CD4-positive, CD25-positive, alpha-beta regulatory T cell (primary cell): Measurements from ENCODE around the gene DTWD2. TPM values are rescaled to one million over a fixed set of nuclear protein-coding genes. Genes with fewer than 3 reads are reported as not detected.
"Not testable (repeated sequence)": the region's sequence is repeated elsewhere in the genome, so short reads cannot be mapped to it uniquely, and the experiment has no call there.

Experiments
- ATAC-seq, 2 donors: fragments of 150-1000 bp; cut with Tn5 transposase; one replicate each; pipeline ENCODE4 v1.10.0; 2021; ENCODE audit warnings: low read depth in 2 of 2, moderate number of reproducible peaks in 2 of 2, moderate library complexity in 1 of 2
- DNase-seq, 3 donors: peaks; one replicate each; pipeline versions ENCODE4 v3.0.0 to v3.0.0-alpha.2; 2012 to 2022; ENCODE audit warnings: mixed read lengths in 1 of 3
- H3K27ac ChIP-seq: one replicate; pipeline ENCODE4 v1.7.0; 2013; ENCODE audit warnings: mild to moderate bottlenecking, low read length; ENCODE audit not compliant: insufficient read depth, poor library complexity, severe bottlenecking
- H3K27me3 ChIP-seq: one replicate; pipeline ENCODE4 v1.7.0; 2013; ENCODE audit warnings: low read length; ENCODE audit not compliant: control insufficient read depth, insufficient read depth
- H3K36me3 ChIP-seq: one replicate; pipeline ENCODE4 v1.7.0; 2013; ENCODE audit warnings: mild to moderate bottlenecking, low read length, moderate library complexity; ENCODE audit not compliant: control insufficient read depth, insufficient read depth
- H3K4me1 ChIP-seq: 2 replicates; pipeline ENCODE4 v1.7.0; 2013; ENCODE audit warnings: mild to moderate bottlenecking, low read length; ENCODE audit not compliant: insufficient read depth, control insufficient read depth, poor library complexity, severe bottlenecking
- H3K4me3 ChIP-seq: one replicate; pipeline ENCODE4 v1.7.0; 2013; ENCODE audit warnings: low read depth, mild to moderate bottlenecking, low read length, moderate library complexity
- H3K9me3 ChIP-seq, 2 experiments: 1 replicate in 1 of 2; 2 replicates in 1 of 2; pipeline ENCODE4 v1.7.0; 2013; ENCODE audit warnings: low read length in 2 of 2, mild to moderate bottlenecking in 1 of 2, moderate library complexity in 1 of 2; ENCODE audit not compliant: control insufficient read depth in 2 of 2
- H3K27ac Mint-ChIP-seq, 3 donors: one replicate each; pipeline ENCODE4 v1.8.0; 2020 to 2022; ENCODE audit warnings: mild to moderate bottlenecking in 3 of 3, mixed read lengths in 3 of 3, moderate library complexity in 2 of 3
- H3K27me3 Mint-ChIP-seq: one replicate; pipeline ENCODE4 v1.8.0; 2022; ENCODE audit warnings: mild to moderate bottlenecking, mixed read lengths
- H3K36me3 Mint-ChIP-seq: one replicate; pipeline ENCODE4 v1.8.0; 2020; ENCODE audit warnings: mixed read lengths
- H3K4me1 Mint-ChIP-seq, 4 donors: one replicate each; pipeline ENCODE4 v1.8.0; 2020 to 2022; ENCODE audit warnings: mixed read lengths in 4 of 4, mild to moderate bottlenecking in 1 of 4
- H3K4me3 Mint-ChIP-seq, 4 donors: one replicate each; pipeline ENCODE4 v1.8.0; 2020 to 2022; ENCODE audit warnings: mild to moderate bottlenecking in 4 of 4, mixed read lengths in 4 of 4, moderate library complexity in 3 of 4
- H3K9me3 Mint-ChIP-seq, 7 donors: one replicate each; pipeline ENCODE4 v1.8.0; 2020 to 2022; ENCODE audit warnings: mixed read lengths in 7 of 7, mild to moderate bottlenecking in 3 of 7, moderate library complexity in 2 of 7
- polyA plus RNA-seq, 4 donors: library from polyadenylated mRNA; unstranded; fragments of 300-500 nt; fragmentation: Illumina TruSeq; gene quantifications; one replicate each; pipeline ENCODE4 v1.2.3, GENCODE V29; 2021
- total RNA-seq: library from RNA; stranded (reverse); gene quantifications from one replicate; pipeline ENCODE4 v1.2.3, GENCODE V29; 2022

Gene DTWD2
- total and polyA plus RNA-seq, 5 donors from 2014 or later: 0.88 to 1.7 (median 1.6) TPM

GRCh38 chr5:118950354-118950753 lies 38.0 kb downstream of the DTWD2 start:
- not testable (repeated sequence) for ATAC-seq, H3K4me3 ChIP-seq, H3K9me3 ChIP-seq

GRCh38 chr5:118946138-118946800 lies 42.1 kb downstream of the DTWD2 start:
- Histone ChIP-seq H3K27me3 (no peaks in the 10 kb centered on the region), H3K27ac (no peak overlapping the region), H3K36me3 (no peaks in the 10 kb centered on the region), H3K9me3 (no peaks in the 10 kb centered on the region), H3K4me3 (no peak overlapping the region), H3K4me1 (no peaks in the 10 kb centered on the region)
- Mint-ChIP-seq H3K36me3 (peaks cover 11% of the 10 kb centered on the region), H3K27ac (no peak overlapping the region), H3K27me3 (no peaks in the 10 kb centered on the region), H3K4me3 (peak overlapping the region in 1 of 4 donors; percentile 70), H3K4me1 (no peaks in the 10 kb centered on the region), H3K9me3 (peaks cover 0 to 4% (median 0%) of the 10 kb centered on the region in 7 donors)
- no peak for DNase-seq
- ATAC-seq: no peak

More at GRCh38 chr5:118950354-118950753, 38.0 kb downstream of the DTWD2 start:
- DNase-seq, H3K36me3 ChIP-seq, H3K4me1 ChIP-seq, H3K4me1 Mint-ChIP-seq, H3K9me3 Mint-ChIP-seq, H3K4me3 Mint-ChIP-seq, H3K27me3 ChIP-seq, H3K27ac Mint-ChIP-seq, H3K27ac ChIP-seq, H3K27me3 Mint-ChIP-seq: not testable (repeated sequence)
- H3K36me3 Mint-ChIP-seq: peaks cover 22% of the 10 kb centered on the region

- Histone ChIP-seq H3K27me3 (no peaks in the 10 kb centered on the region), H3K36me3 (no peaks in the 10 kb centered on the region), H3K4me1 (no peaks in the 10 kb centered on the region), H3K4me3 (no peak overlapping the region), H3K27ac (no peak overlapping the region), H3K9me3 (no peaks in the 10 kb centered on the region)
- H3K36me3 Mint-ChIP-seq: peaks cover 8% of the 10 kb centered on the region
- DNase-seq: no peak
- no peak for ATAC-seq
- no peak overlapping the region for H3K27ac Mint-ChIP-seq
- no peaks in the 10 kb centered on the region for H3K4me1 Mint-ChIP-seq
- no peak overlapping the region for H3K4me3 Mint-ChIP-seq
- H3K27me3 Mint-ChIP-seq: no peaks in the 10 kb centered on the region
- no peaks in the 10 kb centered on the region for H3K9me3 Mint-ChIP-seq
Measured at GRCh38 chr5:118937393-118938061, 50.8 kb downstream of the DTWD2 start.

GRCh38 chr5:118933703-118934102 lies 54.6 kb downstream of the DTWD2 start:
- Mint-ChIP-seq H3K27me3 (no peaks in the 10 kb centered on the region), H3K4me1 (no peaks in the 10 kb centered on the region), H3K36me3 (peaks cover 13% of the 10 kb centered on the region), H3K27ac (no peak overlapping the region), H3K9me3 (peaks cover 0 to 2% (median 0%) of the 10 kb centered on the region in 7 donors), H3K4me3 (no peak overlapping the region)
- Histone ChIP-seq H3K36me3 (no peaks in the 10 kb centered on the region), H3K27me3 (peaks cover 1% of the 10 kb centered on the region), H3K27ac (no peak overlapping the region), H3K9me3 (no peaks in the 10 kb centered on the region), H3K4me1 (no peaks in the 10 kb centered on the region), H3K4me3 (no peak overlapping the region)
- DNase-seq (no peak), ATAC-seq (no peak)

- no peak overlapping the region for H3K4me3 ChIP-seq
- H3K36me3 ChIP-seq: no peaks in the 10 kb centered on the region
- Mint-ChIP-seq H3K9me3 (peaks cover 0 to 2% (median 0%) of the 10 kb centered on the region in 7 donors), H3K36me3 (peaks cover 12% of the 10 kb centered on the region), H3K4me1 (no peaks in the 10 kb centered on the region), H3K27me3 (no peaks in the 10 kb centered on the region), H3K4me3 (no peak overlapping the region), H3K27ac (no peak overlapping the region)
- H3K27me3 ChIP-seq: peaks cover 1% of the 10 kb centered on the region
- no peaks in the 10 kb centered on the region for H3K9me3 ChIP-seq
- no peaks in the 10 kb centered on the region for H3K4me1 ChIP-seq
- H3K27ac ChIP-seq: no peak overlapping the region
- ATAC-seq (no peak), DNase-seq (no peak)
Measured at GRCh38 chr5:118931564-118931963, 56.8 kb downstream of the DTWD2 start.

GRCh38 chr5:118924006-118924389 lies 64.3 kb downstream of the DTWD2 start:
- no peak overlapping the region for H3K4me3 Mint-ChIP-seq

DNA sequence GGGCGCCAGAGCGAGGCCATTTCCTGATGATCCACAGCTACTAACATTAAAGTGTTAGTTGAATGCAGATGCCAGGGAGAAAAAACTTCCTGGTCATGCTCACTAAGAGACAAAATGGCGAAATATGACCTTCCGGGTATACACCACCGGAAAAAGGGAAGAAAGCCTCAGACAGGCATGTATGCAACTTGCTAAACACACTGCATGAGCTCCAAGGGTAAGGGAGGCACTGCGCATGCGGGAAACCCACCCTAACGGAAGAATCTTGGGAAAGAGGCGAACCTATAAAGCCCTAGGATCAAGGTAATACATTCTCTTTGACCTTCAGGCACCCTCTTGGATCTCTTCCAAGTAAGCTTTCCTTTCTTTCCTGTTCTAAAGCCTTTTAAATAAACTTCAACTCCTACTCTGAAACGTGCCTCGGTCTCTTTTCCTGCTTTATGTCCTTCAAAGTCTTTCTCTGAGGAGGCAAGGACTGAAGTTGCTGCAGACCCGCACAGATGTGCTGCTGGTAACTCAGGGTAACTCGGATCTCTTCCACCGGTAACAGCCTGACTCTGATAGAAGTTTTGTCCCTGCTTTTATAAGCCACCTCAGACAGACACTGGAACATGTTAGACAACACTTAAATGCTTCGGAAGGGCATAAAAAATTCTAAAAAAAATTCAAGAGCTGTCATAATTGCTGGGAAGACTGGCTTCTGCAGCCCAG lies 64.9 kb downstream of the DTWD2 start:
- Histone ChIP-seq H3K27me3 (no peaks in the 10 kb centered on the region), H3K4me3 (no peak overlapping the region), H3K4me1 (no peaks in the 10 kb centered on the region), H3K36me3 (no peaks in the 10 kb centered on the region), H3K27ac (no peak overlapping the region), H3K9me3 (no peaks in the 10 kb centered on the region)
- no peak for DNase-seq
- no peaks in the 10 kb centered on the region for H3K4me1 Mint-ChIP-seq
- no peak overlapping the region for H3K27ac Mint-ChIP-seq
- H3K9me3 Mint-ChIP-seq: no peaks in the 10 kb centered on the region
- H3K4me3 Mint-ChIP-seq: no peak overlapping the region
- peaks cover 17% of the 10 kb centered on the region for H3K36me3 Mint-ChIP-seq
- no peak for ATAC-seq
- H3K27me3 Mint-ChIP-seq: no peaks in the 10 kb centered on the region

More at GRCh38 chr5:118924006-118924389, 64.3 kb downstream of the DTWD2 start:
- Mint-ChIP-seq H3K9me3 (no peaks in the 10 kb centered on the region), H3K36me3 (peaks cover 12% of the 10 kb centered on the region), H3K4me1 (no peaks in the 10 kb centered on the region), H3K27me3 (no peaks in the 10 kb centered on the region), H3K27ac (no peak overlapping the region)
- ATAC-seq: no peak
- no peak overlapping the region for H3K4me3 ChIP-seq
- H3K36me3 ChIP-seq: no peaks in the 10 kb centered on the region
- H3K27ac ChIP-seq: no peak overlapping the region
- H3K27me3 ChIP-seq: peaks cover under 1% of the 10 kb centered on the region
- no peaks in the 10 kb centered on the region for H3K4me1 ChIP-seq
- H3K9me3 ChIP-seq: no peaks in the 10 kb centered on the region
- DNase-seq: no peak
